Suprapubic skin (tissue), 4 donors: ENCODE measurements around the gene NTM.

Experiments used
- EP300 ChIP-seq: sonication (generic); formaldehyde crosslinking; IDR thresholded peaks from one replicate; pipeline ENCODE4 v1.6.1; 2017; ENCODE audit warnings: antibody characterized with exemption
- POLR2A ChIP-seq, 2 donors: fragments of 450-650 bp; IDR thresholded peaks; one replicate each; pipeline ENCODE4 v1.6.1; 2017; ENCODE audit warnings: antibody characterized with exemption in 2 of 2, mild to moderate bottlenecking in 2 of 2, moderate library complexity in 2 of 2
- POLR2AphosphoS5 ChIP-seq, 3 donors: sonication (generic); formaldehyde crosslinking; IDR thresholded peaks; one replicate each; pipeline ENCODE4 v1.6.1; 2017; ENCODE audit warnings: antibody characterized with exemption in 3 of 3
- TF ChIP-seq, protein P1 (sequence below), 2 donors: fragments of 200-600 bp in 1 of 2; fragments of 450-650 bp in 1 of 2; sonication (generic) in 1 of 2; IDR thresholded peaks; one replicate each; pipeline ENCODE4 v1.5.1; 2016 to 2019; ENCODE audit warnings: antibody characterized with exemption in 2 of 2, mild to moderate bottlenecking in 1 of 2, moderate library complexity in 1 of 2

DNA sequence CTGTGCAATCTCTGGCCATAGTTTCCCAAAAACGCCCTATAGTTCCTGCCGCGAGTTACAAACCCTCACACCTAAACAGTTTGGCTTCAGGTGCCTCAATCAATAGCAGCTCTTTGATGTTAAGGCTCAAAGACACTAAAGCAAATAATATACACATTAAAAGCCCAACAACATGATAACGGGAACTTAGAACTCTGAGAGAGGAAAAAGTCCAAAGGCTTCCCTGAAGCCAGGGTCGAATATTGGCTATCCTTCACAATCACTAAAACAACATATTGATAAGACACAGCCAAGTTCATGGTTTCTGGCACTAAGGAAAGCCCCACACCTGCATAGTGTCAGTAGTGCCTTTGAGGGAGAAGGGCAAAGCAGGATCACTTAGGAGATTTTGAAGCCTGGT lies 54.9 kb downstream of the NTM start:
- TF ChIP-seq POLR2A (IDR thresholded peaks at IDR 0.05) (no peak), EP300 (no peak), POLR2AphosphoS5 (IDR thresholded peaks at IDR 0.05) (no peak)
- TF ChIP-seq, protein P1, sequence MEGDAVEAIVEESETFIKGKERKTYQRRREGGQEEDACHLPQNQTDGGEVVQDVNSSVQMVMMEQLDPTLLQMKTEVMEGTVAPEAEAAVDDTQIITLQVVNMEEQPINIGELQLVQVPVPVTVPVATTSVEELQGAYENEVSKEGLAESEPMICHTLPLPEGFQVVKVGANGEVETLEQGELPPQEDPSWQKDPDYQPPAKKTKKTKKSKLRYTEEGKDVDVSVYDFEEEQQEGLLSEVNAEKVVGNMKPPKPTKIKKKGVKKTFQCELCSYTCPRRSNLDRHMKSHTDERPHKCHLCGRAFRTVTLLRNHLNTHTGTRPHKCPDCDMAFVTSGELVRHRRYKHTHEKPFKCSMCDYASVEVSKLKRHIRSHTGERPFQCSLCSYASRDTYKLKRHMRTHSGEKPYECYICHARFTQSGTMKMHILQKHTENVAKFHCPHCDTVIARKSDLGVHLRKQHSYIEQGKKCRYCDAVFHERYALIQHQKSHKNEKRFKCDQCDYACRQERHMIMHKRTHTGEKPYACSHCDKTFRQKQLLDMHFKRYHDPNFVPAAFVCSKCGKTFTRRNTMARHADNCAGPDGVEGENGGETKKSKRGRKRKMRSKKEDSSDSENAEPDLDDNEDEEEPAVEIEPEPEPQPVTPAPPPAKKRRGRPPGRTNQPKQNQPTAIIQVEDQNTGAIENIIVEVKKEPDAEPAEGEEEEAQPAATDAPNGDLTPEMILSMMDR (IDR thresholded peaks at IDR 0.05): no peak
